SH-SY5Y (cell line): ENCODE measurements around the gene PLA1A.

Experiments
- GATA2 ChIP-seq: IDR thresholded peaks from 2 replicates; pipeline ENCODE4 v1.6.1; 2011; ENCODE audit warnings: mild to moderate bottlenecking, low read depth, low read length
- GATA3 ChIP-seq: IDR thresholded peaks from 2 replicates; pipeline ENCODE4 v1.6.1; 2011; ENCODE audit warnings: low read depth, mild to moderate bottlenecking, low read length, moderate library complexity

GRCh38 chr3:119570229-119570628 lies 27.5 kb upstream of the PLA1A start:
- TF ChIP-seq GATA2 (no peak), GATA3 (no peak)
